T47D (cell line): ENCODE data around the gene DTNB.
"Not testable (repeated sequence)": the region's sequence is repeated elsewhere in the genome, so short reads cannot be mapped to it uniquely, and the experiment has no call there.

ENCODE experiments used
- DNase-seq, 2 experiments: peaks; one replicate each; pipeline versions ENCODE4 v3.0.0 to v3.0.0-alpha.2; 2011 to 2012; ENCODE audit warnings: low read depth in 1 of 2, low spot score in 1 of 2
- JUND ChIP-seq: IDR thresholded peaks from 2 replicates; pipeline ENCODE4 v1.6.1; 2012; ENCODE audit warnings: low read depth
- in situ Hi-C: cut with HindIII; loops from 2 replicates; pipeline ENCODE4 v1.10.0; 2016; ENCODE audit warnings: low sequenced_read_pairs, low pct_unique_long_range_greater_than_20kb

The DTNB gene

DNA sequence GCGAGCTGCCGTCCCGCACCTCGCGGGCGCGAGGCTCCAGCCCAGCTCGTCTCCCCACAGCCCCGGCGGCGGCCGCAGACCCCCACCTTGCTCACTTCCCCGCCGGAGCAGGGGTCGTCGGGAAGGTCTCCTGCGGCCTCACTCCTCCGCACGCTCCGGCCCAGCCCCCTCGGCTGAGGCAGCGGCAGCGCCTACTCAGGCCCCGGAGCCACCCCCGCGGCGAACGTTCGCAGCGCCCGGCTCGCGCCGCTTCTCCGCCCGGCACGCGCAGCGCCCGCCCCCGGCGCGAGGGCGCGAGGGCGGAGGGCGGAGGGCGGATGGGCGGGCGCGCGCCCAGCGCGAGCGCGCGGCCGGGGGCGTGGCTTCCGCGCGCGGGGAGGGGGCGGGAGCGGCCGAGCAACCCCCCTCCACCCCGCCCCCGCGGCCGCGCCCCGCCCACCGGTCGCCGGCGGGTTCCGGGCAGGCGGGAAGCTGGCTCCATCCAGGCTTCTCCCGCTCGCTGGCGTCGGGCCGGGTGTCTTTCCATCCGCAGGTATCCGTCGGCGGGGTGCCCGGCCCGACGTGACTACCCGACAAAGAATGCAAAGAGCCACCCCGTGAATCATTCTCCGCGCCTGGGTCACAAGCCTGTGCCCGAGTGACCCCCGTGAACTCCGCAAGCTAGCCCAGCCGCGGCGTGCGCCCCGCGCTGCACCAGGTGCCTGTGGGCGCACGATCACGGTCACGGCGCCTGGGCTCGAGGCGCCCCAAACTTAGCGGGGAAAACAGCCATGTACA is at the start of gene DTNB:
TSS of gene DTNB (minus strand) at position 278 of the 777 bp plus-strand sequence. CDS start 20,917 bp downstream, outside the sequence.
- in situ Hi-C loops, result no loop called here
- DNase-seq, result peak; percentile 49 to 75
- no peak for TF ChIP-seq JUND

DNA sequence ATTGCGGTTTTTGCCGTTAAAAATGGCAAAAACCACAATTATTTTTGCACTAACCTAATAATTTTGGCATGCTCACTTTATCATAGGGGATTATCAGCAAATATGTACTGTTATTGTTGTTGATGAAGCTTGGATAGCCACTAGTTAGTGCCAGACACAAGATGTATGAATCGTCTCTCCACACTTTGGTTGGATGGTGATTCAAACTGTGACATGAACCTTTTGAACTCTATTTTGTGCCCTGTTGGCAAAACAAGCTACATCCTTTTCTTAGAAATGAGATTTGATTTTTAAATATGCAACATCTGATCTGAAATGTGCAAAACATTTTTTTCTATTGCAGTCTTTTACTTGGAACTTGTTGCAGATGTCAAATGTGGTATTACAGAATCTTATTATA is 48.8 kb upstream of the DTNB start:
- DNase-seq, result no peak
- in situ Hi-C loops, result no loop called here

GRCh38 chr2:25720575-25720974 is 47.2 kb upstream of the DTNB start:
- no peak for DNase-seq
- TF ChIP-seq JUND, result no peak
- in situ Hi-C loops, result no loop called here

More for the DNA sequence above, 48.8 kb upstream of the DTNB start:
- TF ChIP-seq JUND, result no peak

GRCh38 chr2:25714740-25715139 is 41.4 kb upstream of the DTNB start:
- DNase-seq, result peak in 1 of 2 experiments; percentile 49
- in situ Hi-C loops, result no loop called here
- TF ChIP-seq JUND, result no peak

GRCh38 chr2:25712455-25712854 is 39.1 kb upstream of the DTNB start:
- DNase-seq, result no peak
- no peak for TF ChIP-seq JUND
- in situ Hi-C loops, result no loop called here

- DNase-seq, result no peak
- in situ Hi-C loops, result no loop called here
Observed at GRCh38 chr2:25711675-25712354, 38.4 kb upstream of the DTNB start.

DNA sequence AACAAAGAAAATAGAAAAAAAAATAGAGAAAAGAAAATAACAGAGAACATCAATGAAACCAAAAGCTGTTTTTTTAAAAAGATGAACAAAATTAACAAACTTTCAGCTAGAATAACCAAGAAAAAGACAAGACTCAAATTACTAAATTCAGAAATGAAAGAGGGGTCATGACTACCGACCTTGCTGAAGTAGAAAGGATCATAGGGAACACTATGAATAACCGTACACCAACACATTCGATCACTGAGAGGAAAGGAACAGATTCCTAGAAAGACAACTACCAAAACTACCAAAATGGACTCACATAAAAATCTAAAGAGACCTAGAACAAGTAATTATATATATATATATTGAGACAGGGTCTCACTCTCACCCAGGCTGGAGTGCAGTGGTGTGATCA is 37.4 kb upstream of the DTNB start:
- no peak for TF ChIP-seq JUND
- no peak for DNase-seq
- in situ Hi-C loops, result no loop called here

More at GRCh38 chr2:25711675-25712354, 38.4 kb upstream of the DTNB start:
- TF ChIP-seq JUND, result no peak

- DNase-seq, result no peak
- no peak for TF ChIP-seq JUND
- in situ Hi-C loops, result no loop called here
Observed at GRCh38 chr2:25709349-25709748, 36.0 kb upstream of the DTNB start.

DNA sequence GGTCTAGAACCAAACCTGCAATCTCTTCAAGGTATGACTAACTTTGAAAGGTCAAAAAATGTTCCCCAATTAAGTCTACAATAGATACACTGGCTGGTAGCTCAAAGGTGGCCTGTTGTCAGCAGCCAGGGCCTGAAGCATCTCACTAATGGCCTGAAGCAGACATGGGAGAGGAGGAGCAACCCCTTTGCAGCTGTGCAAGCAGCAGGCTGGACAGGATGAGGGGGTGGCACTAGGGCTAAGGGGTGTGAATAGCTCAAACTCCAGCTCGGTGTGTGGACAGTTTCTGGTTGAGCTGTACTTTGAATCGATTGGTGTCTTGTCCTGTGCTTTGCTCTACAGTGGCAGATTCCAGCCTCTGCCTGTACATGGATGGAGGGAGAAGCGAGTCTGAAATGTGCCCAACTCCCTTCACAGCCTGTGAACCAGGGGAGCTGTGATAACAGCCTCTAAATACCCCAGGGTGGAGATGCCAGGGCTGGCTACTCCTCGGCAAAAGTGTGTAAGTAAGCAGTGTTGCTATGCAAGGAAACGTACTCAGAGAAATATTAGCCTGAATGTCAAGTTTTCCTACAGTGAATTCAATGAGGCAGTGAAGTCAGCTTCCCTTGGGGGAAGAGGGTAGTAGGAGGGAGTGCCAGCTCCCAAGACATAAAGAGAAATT is 34.7 kb upstream of the DTNB start:
- DNase-seq, result no peak
- TF ChIP-seq JUND, result no peak
- in situ Hi-C loops, result no loop called here

DNA sequence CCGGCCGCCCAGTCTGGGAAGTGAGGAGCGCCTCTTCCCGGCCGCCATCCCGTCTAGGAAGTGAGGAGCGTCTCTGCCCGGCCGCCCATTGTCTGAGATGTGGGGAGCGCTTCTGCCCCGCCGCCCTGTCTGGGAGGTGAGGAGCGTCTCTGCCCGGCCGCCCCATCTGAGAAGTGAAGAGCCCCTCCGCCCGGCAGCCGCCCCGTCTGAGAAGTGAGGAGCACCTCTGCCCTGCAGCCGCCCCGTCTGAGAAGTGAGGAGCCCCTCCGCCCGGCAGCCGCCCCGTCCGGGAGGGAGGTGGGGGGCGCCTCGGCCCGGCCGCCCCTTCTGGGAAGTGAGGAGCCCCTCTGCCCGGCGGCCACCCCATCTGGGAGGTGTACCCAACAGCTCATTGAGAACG is 32.2 kb upstream of the DTNB start:
- DNase-seq, result not testable (repeated sequence)

DNA sequence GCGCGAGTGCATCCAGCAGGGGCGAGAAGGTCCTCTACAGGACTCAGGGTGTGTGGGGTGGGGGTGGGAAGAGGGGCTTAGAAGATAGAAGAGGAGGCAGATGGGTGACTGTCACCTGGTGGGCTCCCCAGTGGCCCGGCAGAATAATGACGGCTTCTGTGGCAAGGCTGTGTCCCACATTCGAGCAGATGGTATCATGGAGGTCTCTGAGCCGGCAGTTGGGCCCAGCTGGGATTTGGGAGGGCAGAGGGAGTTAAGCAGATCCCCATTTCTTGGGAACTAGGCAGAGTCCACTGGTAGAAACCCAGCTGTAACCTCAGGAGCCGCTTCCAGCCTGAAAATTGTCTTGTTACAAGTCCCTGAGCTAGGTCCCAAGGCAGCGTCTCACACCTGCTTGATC is 28.4 kb upstream of the DTNB start:
- no peak for TF ChIP-seq JUND
- in situ Hi-C loops, result no loop called here
- no peak for DNase-seq

More for the DNA sequence above, 32.2 kb upstream of the DTNB start:
- in situ Hi-C loops, result not testable (repeated sequence)

DNA sequence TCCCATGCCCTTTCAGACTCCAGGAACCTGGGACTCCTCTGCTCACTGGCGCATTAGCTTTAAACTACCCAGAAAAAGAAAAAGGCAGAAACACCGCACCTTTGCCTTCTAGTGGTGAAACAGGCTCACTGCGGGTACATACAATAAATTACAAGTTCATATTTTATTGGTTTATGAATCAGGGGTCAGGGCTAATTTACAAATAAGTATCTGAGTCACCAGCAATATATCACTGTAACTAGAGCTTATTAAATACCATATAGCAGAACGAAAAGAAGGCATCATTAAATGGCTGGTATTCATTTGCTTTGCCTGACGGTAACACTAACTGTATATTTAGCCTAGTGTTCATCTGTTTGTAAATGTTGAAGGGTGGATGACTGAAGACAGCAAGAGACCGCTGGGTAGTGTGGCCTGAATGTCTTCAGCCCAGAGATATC is 26.9 kb upstream of the DTNB start:
- peak in 1 of 2 experiments; percentile 57 for DNase-seq
- TF ChIP-seq JUND, result no peak
- in situ Hi-C loops, result no loop called here

GRCh38 chr2:25699216-25699615 is 25.8 kb upstream of the DTNB start:
- in situ Hi-C loops, result no loop called here
- TF ChIP-seq JUND, result no peak
- DNase-seq, result no peak
